GM18519 (cell line): ENCODE data around the gene ANKRD65.
A peak's percentile ranks its signal among the peaks of the same experiment; 100 is the strongest.
"Not testable (repeated sequence)": the region's sequence is repeated elsewhere in the genome, so short reads cannot be mapped to it uniquely, and the experiment has no call there.

Source experiments
- ATAC-seq: cut with Tn5 transposase; IDR thresholded peaks from one replicate; pipeline ENCODE4 v1.9.1; 2021; ENCODE audit warnings: mild to moderate bottlenecking, moderate library complexity; ENCODE audit not compliant: unreplicated experiment, low FRiP score

The ANKRD65 gene

GRCh38 chr1:1418464-1419362 lies 2.4 kb downstream of the ANKRD65 start:
- ATAC-seq, result no peak

GRCh38 chr1:1417825-1418463 lies 3.1 kb downstream of the ANKRD65 start:
- not testable (repeated sequence) for ATAC-seq

DNA sequence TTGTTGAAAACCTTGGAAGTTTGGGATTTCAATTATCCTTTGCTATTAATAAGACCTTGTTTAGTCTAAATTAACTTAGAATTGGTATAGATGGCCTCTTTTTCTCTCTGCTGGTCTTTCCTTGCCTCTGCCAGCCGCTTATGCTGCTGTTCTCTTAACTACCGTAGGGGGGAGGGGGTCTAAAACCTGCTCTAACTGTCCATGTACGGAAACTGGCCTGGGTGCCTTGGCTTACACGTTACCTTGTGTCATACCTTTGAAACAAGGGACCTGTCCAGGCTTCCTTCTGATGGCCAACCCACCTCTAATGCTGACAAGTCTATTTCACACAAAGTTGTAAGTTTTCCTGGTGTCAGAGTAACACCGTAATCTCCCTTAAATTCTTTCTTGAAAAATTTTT lies 3.7 kb downstream of the ANKRD65 start:
- not testable (repeated sequence) for ATAC-seq

DNA sequence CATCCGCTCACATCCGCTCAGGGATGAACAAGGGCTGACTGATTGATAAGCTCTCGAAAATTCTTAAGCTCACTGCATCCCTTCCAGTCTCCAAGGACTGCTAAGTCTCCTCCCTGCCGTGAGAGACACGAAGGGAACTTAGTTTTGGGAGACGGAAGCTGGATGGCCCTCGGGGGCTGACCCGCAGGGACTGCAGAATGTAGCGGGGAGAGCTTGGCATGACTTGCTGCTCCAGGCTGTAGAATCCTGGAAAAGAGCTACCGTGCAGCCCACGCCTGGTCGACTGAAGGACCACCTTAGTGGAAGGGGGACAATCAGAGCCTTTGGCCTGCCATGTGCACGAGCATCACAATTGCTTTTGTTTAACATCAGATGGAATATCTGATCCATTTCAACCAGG lies 5.3 kb downstream of the ANKRD65 start:
- no peak for ATAC-seq

DNA sequence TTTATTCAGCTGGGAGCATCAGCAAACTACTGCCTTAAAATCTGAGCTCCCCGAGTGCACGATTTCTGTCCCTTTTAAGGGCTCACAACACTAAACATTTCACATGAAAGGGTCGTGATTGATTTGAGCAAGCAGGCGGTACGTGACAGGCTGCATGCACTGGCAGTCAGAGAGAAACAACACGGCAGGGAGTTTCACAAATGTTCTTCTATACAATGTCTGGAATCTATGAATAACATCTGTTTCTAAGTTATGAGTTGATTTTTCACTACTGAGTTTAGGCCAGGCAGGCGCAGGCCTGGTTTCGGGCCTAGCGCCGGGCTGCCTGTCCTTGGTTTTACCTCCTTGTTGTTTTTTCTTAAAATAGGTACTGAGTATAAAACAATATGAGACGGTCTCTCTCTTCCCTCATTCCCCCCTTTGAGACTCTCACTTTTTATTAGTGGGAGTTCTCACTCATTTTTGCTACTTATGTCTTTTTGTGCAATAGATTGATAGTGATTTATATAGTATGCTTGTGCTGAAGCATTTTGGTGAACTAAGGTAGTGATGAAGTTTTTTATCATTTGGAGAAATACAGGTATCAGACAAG lies 8.7 kb downstream of the ANKRD65 start:
- not testable (repeated sequence) for ATAC-seq

- no peak for ATAC-seq
Measured at GRCh38 chr1:1411626-1412025, 9.4 kb downstream of the ANKRD65 start.

DNA sequence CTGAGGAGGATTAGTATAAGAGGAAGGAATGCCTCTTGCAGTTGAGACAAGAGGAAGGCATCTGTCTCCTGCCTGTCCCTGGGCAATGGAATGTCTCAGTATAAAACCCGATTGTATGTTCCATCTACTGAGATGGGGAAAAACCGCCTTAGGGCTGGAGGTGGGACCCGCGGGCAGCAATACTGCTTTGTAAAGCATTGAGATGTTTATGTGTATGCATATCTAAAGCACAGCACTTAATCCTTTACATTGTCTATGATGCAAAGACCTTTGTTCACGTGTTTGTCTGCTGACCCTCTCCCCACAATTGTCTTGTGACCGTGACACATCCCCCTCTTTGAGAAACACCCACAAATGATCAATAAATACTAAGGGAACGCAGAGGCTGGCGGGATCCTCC lies 10.8 kb downstream of the ANKRD65 start:
- ATAC-seq, result not testable (repeated sequence)

DNA sequence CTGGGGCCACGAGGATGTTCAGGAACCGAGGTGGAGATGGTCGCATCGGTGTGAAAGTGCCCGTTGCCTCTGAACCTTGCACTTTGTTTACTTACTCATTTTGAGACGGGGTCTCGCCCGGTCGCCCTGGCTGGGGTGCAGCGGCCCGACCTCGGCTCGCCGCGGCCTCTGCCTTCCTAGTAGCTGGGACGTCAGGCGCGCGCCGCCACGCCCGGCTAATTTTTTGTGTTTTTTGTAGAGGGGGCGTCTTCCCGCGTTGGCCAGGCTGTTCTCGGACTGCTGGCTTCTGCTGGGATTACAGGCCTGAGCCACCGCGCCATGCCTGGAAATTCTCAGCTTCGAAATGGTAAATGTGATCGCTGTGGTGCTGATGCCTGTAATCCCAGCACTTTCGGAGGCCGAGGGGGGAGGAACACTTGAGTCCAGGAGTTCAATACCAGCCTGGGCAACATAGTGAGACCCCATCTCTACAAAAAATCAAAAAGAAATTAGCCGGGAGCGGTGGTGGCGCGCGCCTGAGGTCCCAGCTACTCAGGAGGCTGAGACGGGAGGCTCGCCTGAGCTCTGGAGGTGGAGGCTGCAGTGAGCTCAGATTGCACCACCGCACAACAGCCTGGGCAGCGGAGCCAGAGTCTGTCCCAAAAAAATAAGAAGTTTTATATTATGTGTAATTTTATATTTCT lies 13.3 kb downstream of the ANKRD65 start:
- no peak for ATAC-seq

GRCh38 chr1:1406821-1407635 lies 14.0 kb downstream of the ANKRD65 start, which contains the start of gene MRPL20:
TSS of gene MRPL20 (minus strand) at chr1:1407293. CDS start at chr1:1407217, 76 bp downstream.
- peak; percentile 61 for ATAC-seq

DNA sequence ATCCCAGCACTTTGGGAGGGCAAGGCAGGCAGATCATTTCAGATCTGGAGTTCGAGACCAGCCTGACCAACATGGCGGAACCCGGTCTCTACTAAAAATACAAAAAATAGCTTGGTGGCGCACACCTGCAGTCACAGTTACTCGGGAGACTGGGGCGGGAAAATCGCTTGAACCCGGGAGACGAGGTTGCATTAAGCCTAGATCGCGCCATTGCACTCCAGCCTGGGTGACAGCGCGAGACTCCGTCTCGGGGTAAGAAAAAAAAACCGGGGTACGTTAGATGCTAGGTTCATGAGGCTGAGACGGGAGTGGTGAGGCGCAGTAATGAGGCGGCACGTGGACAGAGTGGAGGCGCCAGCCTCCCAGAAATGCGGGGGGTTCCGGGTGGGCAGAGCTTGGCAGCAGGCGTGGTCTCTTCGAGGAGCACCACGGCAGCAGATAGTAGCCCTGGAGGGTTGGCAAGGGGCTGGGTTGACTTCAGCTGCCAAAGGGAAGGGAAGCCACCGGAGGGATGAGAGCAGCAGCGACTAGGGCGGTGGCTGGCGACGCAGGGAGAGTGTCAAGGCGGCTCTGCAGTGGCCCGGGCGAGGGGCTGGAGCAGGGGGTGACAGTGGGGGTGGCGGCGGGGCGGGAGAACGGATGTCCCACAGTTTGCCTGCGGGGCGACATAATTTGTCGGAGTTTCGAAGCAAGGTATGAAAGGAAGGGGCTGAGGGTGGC lies 14.8 kb downstream of the ANKRD65 start:
- ATAC-seq, result no peak

- no peak for ATAC-seq
Measured at GRCh38 chr1:1403653-1404052, 17.4 kb downstream of the ANKRD65 start.

- not testable (repeated sequence) for ATAC-seq
Measured at GRCh38 chr1:1402901-1403392, 18.1 kb downstream of the ANKRD65 start.

GRCh38 chr1:1402072-1402900 lies 18.8 kb downstream of the ANKRD65 start:
- no peak for ATAC-seq

GRCh38 chr1:1401457-1402010 lies 19.5 kb downstream of the ANKRD65 start:
- no peak for ATAC-seq

DNA sequence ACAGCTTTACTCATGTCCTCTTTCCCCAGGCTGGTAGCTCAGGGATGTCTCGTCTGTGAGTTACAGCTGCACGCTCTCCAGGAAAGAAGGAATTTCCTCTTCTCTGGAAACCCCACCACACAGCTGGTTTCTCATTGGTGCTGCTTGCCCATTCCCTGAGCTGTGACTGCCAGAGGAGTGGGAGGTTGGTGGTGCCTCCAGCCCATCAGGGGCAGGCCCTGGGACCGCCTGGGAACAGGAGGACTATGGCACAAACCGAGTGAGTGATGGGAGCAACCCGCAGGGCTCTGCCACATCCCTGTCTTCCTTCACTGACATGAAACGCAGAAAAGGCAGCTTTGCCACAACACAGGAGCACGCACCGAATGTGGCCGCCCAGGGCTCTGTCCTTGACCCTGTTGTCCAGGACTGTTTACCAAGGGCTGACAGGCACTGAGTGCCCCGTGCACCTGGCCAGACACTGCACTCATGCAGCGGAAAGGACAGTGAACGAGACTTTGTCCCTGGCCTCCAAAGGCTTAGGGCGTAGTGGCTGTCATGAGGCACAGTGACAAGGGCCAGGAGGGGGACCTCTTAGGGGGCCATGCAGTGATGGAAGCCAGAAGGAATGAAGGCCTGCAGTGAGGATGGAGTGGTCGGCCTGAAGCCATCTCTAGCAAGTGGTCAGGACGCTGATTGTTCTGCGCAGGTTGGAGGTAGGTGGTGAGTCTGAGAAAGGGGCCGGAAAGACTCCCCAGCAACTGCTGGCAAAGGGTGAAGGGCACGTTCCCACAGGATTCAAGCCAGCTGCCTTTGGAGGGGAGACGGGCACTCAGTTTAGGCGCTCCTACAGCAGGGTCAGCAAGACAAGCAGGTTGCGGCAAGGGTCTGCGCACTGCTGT lies 20.3 kb downstream of the ANKRD65 start:
- ATAC-seq, result no peak

GRCh38 chr1:1399872-1400575 lies 21.1 kb downstream of the ANKRD65 start:
- ATAC-seq, result no peak
